DOHH2 (cell line): Measurements from ENCODE around the gene HPCA.

Experiments
- EZH2phosphoT487 ChIP-seq: fragments of 200-600 bp; sonication (generic); IDR thresholded peaks from 2 replicates; pipeline ENCODE4 v1.6.1; 2017; ENCODE audit warnings: borderline replicate concordance, mild to moderate bottlenecking, antibody characterized with exemption, low read length, moderate library complexity, mixed read lengths
- TF ChIP-seq, protein P1 (sequence below): fragments of 200-600 bp; sonication (generic); IDR thresholded peaks from one replicate; pipeline ENCODE4 v1.5.1; 2014; ENCODE audit warnings: antibody characterized with exemption, mild to moderate bottlenecking, low read depth, low read length; ENCODE audit not compliant: poor library complexity, severe bottlenecking

DNA sequence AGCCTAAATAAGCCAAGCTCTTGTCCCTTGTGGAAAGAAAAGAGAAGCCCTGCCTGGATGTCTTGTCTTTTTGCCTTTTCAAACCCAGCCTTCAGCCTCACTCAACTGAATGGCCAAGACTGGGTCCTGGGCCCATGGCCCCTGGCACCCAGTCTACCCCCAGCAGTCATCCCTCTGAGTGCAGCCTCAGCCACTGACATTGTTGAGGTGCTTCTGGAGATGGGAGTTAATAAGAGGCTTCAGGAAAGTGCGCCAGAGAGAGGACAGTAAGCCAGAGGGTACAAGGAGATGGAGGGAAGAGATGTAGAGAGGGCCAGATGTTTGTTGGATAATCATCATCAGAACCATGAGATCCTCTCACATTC, 22.4 kb upstream of the HPCA start:
- TF ChIP-seq, protein P1, sequence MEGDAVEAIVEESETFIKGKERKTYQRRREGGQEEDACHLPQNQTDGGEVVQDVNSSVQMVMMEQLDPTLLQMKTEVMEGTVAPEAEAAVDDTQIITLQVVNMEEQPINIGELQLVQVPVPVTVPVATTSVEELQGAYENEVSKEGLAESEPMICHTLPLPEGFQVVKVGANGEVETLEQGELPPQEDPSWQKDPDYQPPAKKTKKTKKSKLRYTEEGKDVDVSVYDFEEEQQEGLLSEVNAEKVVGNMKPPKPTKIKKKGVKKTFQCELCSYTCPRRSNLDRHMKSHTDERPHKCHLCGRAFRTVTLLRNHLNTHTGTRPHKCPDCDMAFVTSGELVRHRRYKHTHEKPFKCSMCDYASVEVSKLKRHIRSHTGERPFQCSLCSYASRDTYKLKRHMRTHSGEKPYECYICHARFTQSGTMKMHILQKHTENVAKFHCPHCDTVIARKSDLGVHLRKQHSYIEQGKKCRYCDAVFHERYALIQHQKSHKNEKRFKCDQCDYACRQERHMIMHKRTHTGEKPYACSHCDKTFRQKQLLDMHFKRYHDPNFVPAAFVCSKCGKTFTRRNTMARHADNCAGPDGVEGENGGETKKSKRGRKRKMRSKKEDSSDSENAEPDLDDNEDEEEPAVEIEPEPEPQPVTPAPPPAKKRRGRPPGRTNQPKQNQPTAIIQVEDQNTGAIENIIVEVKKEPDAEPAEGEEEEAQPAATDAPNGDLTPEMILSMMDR, result no peak
- TF ChIP-seq EZH2phosphoT487, result no peak
